ENCODE data around the gene NTSR1.
A peak's percentile ranks its signal among the peaks of the same experiment; 100 is the strongest.

NTSR1 gene

GRCh38 chr20:62708591-62709536 is at the start of gene NTSR1:
Gene NTSR1, plus strand, starts transcription at chr20:62708836. Its CDS starts 372 bp downstream, at chr20:62709208.
- no peak for DNase-seq (ENCODE audit: low spot score)

DNA sequence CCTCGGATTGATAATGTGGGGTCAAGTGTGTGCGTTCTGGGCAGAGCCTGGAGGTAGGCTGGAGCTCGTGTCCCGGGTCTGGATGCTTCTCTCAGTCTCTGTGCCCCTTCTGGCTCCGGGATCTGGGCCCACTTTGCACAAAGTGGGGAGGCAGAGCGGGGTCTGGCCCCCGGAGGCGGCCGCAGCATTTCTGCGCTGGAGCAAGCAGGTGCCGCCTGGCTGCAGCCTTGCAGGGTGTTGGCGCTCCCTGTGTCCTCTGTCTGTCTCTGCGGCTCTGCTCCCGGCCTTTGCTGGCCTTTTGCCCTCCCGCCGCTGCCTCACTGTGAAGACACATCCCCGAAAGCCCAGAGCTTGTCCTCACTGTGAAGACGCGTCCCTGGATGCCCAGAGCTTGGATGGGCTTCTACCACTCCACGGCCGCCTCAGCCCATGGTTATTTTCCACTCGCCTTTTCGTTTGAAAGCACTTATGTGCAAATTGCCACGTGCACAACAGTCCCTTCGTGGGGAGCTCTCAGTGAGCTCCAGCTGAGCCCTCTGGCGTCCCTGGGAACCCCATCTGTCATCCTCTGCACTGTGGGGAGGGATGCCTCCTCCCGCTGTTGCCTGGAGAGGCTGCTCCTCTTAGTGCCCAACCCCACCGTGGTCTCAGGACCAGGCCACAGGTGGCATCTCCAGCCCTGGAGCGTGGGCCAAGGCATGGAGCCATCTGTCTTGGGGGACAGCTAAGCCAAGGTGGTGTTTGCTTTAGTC is 49.0 kb upstream of the NTSR1 start:
- no peak for DNase-seq (ENCODE audit: low spot score)

GRCh38 chr20:62660240-62660615 is 48.4 kb upstream of the NTSR1 start:
- no peak for DNase-seq (ENCODE audit: low spot score)

DNA sequence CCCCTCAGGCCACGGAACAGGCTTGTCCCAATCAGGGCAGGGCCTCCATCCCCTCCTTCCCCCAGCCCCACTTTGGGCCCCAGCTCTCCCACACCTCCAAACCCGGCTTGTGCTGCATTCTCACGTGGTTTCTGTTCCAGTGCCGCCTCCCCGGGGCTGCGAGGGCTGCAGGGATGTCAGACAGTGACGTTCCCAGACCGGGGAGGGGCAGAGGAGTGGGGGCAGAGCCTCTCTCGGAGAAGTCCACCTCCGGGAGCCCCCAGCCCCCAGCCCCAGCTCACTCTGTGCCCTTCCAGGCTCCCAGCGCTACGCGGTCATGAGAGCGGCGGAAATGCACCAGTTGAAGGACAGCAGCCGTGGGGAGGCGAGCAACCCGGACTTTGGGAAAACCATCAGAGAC is 47.9 kb upstream of the NTSR1 start:
- no peak for DNase-seq (ENCODE audit: low spot score)

DNA sequence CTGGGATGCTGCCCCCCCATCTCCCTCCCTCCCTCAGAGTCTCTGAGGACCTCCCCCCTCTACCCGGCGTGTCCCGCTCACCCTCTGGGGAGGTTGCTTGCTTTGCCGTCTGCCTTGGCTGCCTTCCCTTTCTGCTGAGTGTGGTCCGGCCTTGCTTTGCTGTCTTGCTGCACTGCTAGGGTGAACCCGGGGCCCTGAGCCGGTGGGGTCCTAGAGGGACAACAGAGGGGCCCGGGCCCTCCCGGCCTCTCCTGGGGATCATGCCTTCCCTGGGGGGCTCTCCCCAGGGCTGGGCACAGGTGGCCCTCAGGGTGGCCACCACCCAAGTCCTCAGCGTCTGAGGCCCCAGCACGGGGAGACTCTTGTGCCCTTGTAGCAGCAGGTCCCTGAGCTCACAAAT is 47.0 kb upstream of the NTSR1 start:
- DNase-seq (ENCODE audit: low spot score) = no peak

- no peak for DNase-seq (ENCODE audit: low spot score)
These were observed 46.2 kb upstream of the NTSR1 start for GRCh38 chr20:62662422-62662821.

DNA sequence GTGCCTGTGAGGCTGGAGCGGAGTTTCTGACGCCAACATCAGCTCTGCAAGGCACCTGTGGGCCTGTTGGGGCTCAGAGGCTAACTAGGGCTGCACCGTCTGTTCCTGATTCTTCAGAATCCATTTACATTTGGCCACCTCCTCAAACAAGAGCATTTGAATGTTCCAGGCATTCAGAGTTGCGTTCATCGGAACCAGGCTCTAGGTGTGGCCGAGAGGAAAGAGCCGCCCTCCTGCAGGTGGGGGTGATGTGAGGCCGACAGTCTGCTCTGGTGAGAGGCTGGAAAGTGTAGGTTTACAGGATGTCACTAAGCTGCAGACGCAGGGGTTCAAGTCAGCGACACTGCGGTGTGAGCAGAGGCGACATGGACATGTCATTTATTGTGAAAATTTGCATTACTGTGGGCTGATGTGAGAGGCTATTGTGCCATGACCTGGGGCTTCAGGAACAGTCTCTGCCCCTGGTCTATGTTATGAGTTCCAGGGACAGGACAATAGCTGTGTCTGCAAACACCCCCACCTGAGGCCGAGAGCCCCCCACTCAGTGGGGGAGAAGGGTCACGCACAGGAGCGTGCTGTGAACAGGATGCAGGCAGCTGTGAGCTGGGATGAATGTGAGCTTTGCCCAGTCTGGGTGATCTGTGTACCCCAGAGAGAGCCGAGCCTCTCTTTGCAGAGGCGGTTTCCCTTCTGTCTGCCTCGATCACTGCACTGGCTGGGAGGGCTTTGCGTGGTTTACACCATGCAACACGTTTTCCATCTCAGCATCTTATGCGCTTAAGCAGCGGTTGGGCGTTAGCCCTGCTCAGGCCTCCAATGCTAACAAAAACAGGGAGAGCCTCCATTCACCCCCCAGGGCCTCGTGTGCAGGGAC is 45.3 kb upstream of the NTSR1 start:
- no peak for DNase-seq (ENCODE audit: low spot score)

DNA sequence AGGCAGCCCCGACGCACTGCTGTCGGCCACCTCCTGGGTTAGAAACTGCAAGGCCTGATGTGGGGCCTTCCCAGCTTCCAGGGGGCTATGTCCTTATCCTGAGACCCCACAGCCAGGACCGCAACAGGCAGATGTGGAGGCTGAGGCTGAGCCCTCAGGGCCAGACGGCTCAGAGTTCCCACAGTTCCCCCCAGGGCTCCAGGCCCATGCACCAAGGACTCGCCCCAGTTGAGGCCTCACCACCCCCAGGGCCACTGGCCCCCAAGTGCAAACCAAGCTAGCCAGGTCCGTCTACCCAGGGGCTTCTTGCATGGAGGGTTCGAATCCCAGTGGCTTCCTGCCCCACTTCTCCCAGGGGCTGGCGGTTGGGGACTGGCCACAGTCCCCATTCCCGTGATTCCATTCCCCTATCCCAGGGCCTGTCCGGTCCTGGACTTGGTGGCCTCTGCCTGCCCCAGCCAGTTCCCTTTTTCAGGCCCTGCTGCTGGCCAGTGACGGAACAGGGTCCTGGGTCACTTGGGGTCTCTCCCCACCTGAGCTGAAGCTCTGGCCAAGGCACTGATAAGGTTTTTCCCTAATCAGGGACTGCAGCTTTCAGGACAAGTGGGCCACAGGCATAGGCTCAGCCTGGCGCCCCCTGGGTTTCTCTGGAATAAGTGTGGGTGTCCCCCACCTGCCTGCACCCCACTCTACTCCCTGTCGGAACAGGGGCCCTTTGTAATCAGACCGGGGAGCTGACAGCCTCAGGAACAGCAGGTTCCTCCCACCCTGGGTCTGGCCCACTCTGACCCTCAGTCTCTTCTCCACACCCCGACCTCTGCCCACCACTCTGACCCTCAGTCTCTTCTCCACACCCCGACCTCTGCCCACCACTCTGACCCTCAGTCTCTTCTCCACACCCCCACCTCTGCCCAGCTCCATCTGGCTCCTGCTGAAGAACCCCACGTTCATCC is 44.3 kb upstream of the NTSR1 start:
- DNase-seq (ENCODE audit: low spot score) = no peak

GRCh38 chr20:62665153-62665754 is 43.4 kb upstream of the NTSR1 start:
- no peak for DNase-seq (ENCODE audit: low spot score)

- no peak for DNase-seq (ENCODE audit: low spot score)
These were observed 42.6 kb upstream of the NTSR1 start for GRCh38 chr20:62665826-62666735.

- DNase-seq (ENCODE audit: low spot score) = no peak
These were observed 41.7 kb upstream of the NTSR1 start for GRCh38 chr20:62666736-62667529.

- DNase-seq (ENCODE audit: low spot score) = no peak
These were observed 40.9 kb upstream of the NTSR1 start for GRCh38 chr20:62667530-62668440.

DNA sequence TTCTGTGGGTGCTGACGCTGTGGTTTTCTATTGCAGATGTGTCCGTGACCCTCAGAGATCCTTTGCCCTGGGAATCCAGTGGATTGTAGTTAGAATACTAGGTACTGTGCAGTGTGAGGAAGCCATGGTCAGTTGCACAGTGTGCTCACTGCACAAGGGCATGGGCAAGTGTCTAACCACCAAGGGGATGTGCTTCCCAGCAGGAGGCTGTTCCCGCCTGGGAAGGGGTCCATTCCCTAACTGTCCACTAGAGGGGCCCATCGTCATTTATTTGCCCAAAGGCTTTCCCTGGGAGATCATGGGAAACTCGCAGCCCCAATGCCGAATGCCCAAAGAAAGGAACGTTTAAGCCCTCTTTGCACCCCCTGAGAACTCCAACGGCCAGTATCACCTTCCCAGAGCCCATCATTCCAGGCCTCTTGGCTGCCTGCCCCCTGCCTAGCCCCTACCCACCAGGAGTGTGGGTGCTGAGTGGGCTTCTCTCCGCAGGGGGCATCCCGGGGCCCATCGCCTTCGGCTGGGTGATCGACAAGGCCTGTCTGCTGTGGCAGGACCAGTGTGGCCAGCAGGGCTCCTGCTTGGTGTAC is 40.1 kb upstream of the NTSR1 start:
- DNase-seq (ENCODE audit: low spot score) = peak; percentile 42

DNA sequence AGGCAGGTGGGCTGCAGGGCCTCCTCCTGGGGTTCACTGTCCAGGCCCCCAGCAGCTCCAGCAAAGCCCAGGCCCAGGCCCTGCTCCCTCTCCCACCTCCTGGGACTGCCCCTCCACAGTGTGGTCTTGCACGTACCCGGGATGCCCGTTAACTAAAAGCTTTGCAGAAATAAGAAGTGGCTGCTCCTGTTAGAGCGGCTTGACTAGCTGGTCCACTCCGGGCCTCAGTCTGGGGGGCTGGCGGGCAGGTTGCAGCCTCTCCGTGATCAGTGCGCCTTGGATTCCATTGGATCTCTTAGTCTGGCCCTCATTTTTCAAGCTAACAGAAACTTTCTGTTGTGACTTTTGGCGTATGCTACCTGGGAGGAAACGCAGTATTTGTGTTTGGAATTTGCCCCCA is 39.4 kb upstream of the NTSR1 start:
- no peak for DNase-seq (ENCODE audit: low spot score)

- DNase-seq (ENCODE audit: low spot score) = no peak
These were observed 38.5 kb upstream of the NTSR1 start for GRCh38 chr20:62670156-62670555.

GRCh38 chr20:62670998-62671397 is 37.6 kb upstream of the NTSR1 start:
- no peak for DNase-seq (ENCODE audit: low spot score)

DNA sequence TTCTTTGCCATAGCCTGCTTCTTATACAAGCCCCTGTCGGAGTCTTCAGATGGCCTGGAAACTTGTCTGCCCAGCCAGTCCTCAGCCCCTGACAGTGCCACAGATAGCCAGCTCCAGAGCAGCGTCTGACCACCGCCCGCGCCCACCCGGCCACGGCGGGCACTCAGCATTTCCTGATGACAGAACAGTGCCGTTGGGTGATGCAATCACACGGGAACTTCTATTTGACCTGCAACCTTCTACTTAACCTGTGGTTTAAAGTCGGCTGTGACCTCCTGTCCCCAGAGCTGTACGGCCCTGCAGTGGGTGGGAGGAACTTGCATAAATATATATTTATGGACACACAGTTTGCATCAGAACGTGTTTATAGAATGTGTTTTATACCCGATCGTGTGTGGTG is 36.9 kb upstream of the NTSR1 start:
- DNase-seq (ENCODE audit: low spot score) = no peak
